Fibroblast of lung (primary cell): ENCODE data around the gene SPTBN1.

Experiments used
- EZH2 ChIP-seq: IDR thresholded peaks from 2 replicates; pipeline ENCODE4 v1.5.1; 2012; ENCODE audit warnings: low read length, control low read depth, mild to moderate bottlenecking; ENCODE audit errors: missing control alignments
- TF ChIP-seq, protein P1 (sequence below), 2 donors: IDR thresholded peaks in 1 of 2; conservative IDR thresholded peaks in 1 of 2; 1 replicate in 1 of 2; 2 replicates in 1 of 2; pipeline ENCODE4 v1.5.1; 2011 to 2012; ENCODE audit warnings: low read length in 2 of 2, control low read depth in 1 of 2, inconsistent platforms in 1 of 2, low read depth in 1 of 2, mild to moderate bottlenecking in 1 of 2

- TF ChIP-seq, protein P1, sequence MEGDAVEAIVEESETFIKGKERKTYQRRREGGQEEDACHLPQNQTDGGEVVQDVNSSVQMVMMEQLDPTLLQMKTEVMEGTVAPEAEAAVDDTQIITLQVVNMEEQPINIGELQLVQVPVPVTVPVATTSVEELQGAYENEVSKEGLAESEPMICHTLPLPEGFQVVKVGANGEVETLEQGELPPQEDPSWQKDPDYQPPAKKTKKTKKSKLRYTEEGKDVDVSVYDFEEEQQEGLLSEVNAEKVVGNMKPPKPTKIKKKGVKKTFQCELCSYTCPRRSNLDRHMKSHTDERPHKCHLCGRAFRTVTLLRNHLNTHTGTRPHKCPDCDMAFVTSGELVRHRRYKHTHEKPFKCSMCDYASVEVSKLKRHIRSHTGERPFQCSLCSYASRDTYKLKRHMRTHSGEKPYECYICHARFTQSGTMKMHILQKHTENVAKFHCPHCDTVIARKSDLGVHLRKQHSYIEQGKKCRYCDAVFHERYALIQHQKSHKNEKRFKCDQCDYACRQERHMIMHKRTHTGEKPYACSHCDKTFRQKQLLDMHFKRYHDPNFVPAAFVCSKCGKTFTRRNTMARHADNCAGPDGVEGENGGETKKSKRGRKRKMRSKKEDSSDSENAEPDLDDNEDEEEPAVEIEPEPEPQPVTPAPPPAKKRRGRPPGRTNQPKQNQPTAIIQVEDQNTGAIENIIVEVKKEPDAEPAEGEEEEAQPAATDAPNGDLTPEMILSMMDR (conservative IDR thresholded peaks at IDR 0.05 in 1 of 2, IDR thresholded peaks at IDR 0.05 in 1 of 2; ENCODE audit: low read depth in 1 of 2, low read length in 2 of 2), result no peak
- TF ChIP-seq EZH2, result no peak
These were observed 192.1 kb downstream of the SPTBN1 start for GRCh38 chr2:54648256-54648655.
